Measurements from ENCODE around the gene TNNC2. TPM values are rescaled to one million over a fixed set of nuclear protein-coding genes. Genes with fewer than 3 reads are reported as not detected.

Gene TNNC2
- total RNA-seq, 2 donors from 2014 or later, result 0.51 TPM; not detected in 1

DNA sequence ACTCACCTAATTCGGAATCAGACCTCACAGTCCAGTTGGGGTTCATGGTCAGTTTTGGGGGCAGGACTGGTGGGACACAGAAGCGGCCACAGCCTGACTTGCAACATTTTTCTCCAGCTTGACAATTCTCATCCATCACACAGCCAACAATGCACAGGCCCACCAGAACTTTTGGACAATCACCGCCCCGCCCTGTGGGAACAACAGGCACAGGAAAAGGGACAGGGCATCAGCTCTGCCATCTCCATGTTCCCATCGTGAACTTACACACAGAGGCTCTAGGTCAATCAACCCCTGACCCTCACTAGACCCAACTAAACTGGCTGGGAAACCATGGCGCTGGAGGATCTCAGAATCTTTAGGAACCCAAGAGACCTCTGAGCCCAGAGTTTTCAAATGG, 51.7 kb downstream of the TNNC2 start:
- no peaks in the 10 kb centered on the region for H3K9me3 Mint-ChIP-seq
- TF ChIP-seq, protein P1, sequence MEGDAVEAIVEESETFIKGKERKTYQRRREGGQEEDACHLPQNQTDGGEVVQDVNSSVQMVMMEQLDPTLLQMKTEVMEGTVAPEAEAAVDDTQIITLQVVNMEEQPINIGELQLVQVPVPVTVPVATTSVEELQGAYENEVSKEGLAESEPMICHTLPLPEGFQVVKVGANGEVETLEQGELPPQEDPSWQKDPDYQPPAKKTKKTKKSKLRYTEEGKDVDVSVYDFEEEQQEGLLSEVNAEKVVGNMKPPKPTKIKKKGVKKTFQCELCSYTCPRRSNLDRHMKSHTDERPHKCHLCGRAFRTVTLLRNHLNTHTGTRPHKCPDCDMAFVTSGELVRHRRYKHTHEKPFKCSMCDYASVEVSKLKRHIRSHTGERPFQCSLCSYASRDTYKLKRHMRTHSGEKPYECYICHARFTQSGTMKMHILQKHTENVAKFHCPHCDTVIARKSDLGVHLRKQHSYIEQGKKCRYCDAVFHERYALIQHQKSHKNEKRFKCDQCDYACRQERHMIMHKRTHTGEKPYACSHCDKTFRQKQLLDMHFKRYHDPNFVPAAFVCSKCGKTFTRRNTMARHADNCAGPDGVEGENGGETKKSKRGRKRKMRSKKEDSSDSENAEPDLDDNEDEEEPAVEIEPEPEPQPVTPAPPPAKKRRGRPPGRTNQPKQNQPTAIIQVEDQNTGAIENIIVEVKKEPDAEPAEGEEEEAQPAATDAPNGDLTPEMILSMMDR (conservative IDR thresholded peaks at IDR 0.05), result no peak
- no peaks in the 10 kb centered on the region for H3K27me3 Mint-ChIP-seq (ENCODE audit: insufficient read depth)
- H3K4me3 ChIP-seq (ENCODE audit: low read length), result no peak overlapping the region
- no peak overlapping the region for H3K9ac ChIP-seq (ENCODE audit: extremely low read depth, low read length, poor library complexity, severe bottlenecking)
- H3K4me3 Mint-ChIP-seq, result no peak overlapping the region
- DNase-seq, result no peak
- no peaks in the 10 kb centered on the region for H3K36me3 ChIP-seq (ENCODE audit: control insufficient read depth, insufficient read depth, low read length)
- no peaks in the 10 kb centered on the region for H3K27me3 ChIP-seq (ENCODE audit: control insufficient read depth, insufficient read depth, low read length, poor library complexity, severe bottlenecking)
- H3K27ac ChIP-seq (ENCODE audit: low read depth, low read length), result no peak overlapping the region
- H3K9me3 ChIP-seq (ENCODE audit: control insufficient read depth, low read length), result no peaks in the 10 kb centered on the region
- no peaks in the 10 kb centered on the region for H3K36me3 Mint-ChIP-seq (ENCODE audit: low read depth)
- peaks cover 12% of the 10 kb centered on the region for H3K4me1 ChIP-seq (ENCODE audit: control insufficient read depth, insufficient read depth, low read length)
- peak overlapping the region; percentile 9 for H3K27ac Mint-ChIP-seq
- WGBS, 2 experiments (ENCODE audit: insufficient coverage in 1 of 2, insufficient read length in 1 of 2), result 93 to 94% methylated on average over 3 to 6 of the region's 6 CpGs
- H3K4me1 Mint-ChIP-seq, result peaks cover 19% of the 10 kb centered on the region

DNA sequence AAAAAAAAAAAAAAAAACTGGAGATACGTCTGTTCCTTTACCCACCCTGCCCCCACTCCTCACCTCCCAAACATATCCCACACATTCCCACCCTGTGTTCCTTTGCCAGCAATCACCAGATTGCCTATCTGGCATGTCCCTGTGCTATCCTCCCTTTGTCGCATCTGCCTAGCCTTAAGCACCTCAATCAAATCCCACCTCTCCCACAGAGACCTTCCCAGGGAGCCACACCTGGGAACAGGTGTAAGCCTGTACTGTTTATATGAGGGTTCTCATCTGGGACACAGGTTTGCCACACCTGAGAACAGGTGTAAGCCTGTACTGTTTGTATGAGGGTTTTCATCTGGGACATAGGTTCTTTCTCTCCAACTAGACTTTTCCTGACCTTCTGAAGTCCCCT, 52.2 kb downstream of the TNNC2 start:
- Mint-ChIP-seq H3K4me3 (no peak overlapping the region), H3K27me3 (ENCODE audit: insufficient read depth) (no peaks in the 10 kb centered on the region), H3K27ac (peak overlapping the region; percentile 9), H3K36me3 (ENCODE audit: low read depth) (no peaks in the 10 kb centered on the region), H3K4me1 (peaks cover 19% of the 10 kb centered on the region), H3K9me3 (no peaks in the 10 kb centered on the region)
- Histone ChIP-seq H3K9me3 (ENCODE audit: control insufficient read depth, low read length) (no peaks in the 10 kb centered on the region), H3K4me3 (ENCODE audit: low read length) (no peak overlapping the region), H3K27me3 (ENCODE audit: control insufficient read depth, insufficient read depth, low read length, poor library complexity, severe bottlenecking) (no peaks in the 10 kb centered on the region), H3K27ac (ENCODE audit: low read depth, low read length) (no peak overlapping the region), H3K9ac (ENCODE audit: extremely low read depth, low read length, poor library complexity, severe bottlenecking) (no peak overlapping the region), H3K36me3 (ENCODE audit: control insufficient read depth, insufficient read depth, low read length) (no peaks in the 10 kb centered on the region), H3K4me1 (ENCODE audit: control insufficient read depth, insufficient read depth, low read length) (peaks cover 10% of the 10 kb centered on the region)
- DNase-seq, result no peak
- TF ChIP-seq, protein P1 (conservative IDR thresholded peaks at IDR 0.05), result no peak
- 92% methylated on average over 2 of the region's 2 CpGs; no CpG with 5 or more reads in 1 of the 2 experiments for WGBS, 2 experiments (ENCODE audit: insufficient coverage in 1 of 2, insufficient read length in 1 of 2)

Other genes starting within 250 kb of the TNNC2 start
- not detected for gene WFDC8, start 248.0 kb downstream of the TNNC2 start, total RNA-seq
- not detected for gene WFDC10A, start 197.6 kb downstream of the TNNC2 start, total RNA-seq
- gene WFDC9, start 196.0 kb downstream of the TNNC2 start, total RNA-seq, result not detected
- not detected for gene WFDC11, start 157.1 kb downstream of the TNNC2 start, total RNA-seq
- not detected for gene WFDC13, start 125.3 kb downstream of the TNNC2 start, total RNA-seq
- gene WFDC10B, start 122.3 kb downstream of the TNNC2 start, total RNA-seq, result not detected
- gene SPINT4, start 105.0 kb downstream of the TNNC2 start, total RNA-seq, result not detected
- gene WFDC3, start 35.4 kb downstream of the TNNC2 start, total RNA-seq, result under 1 TPM in 1 of 2 donors, not detected in 1; 0.66 TPM
- 10 to 100 TPM; 31.5 to 36.1 TPM for gene DNTTIP1, start 35.4 kb downstream of the TNNC2 start, total RNA-seq
- gene UBE2C, start 14.7 kb downstream of the TNNC2 start, total RNA-seq, result 100 to 1,000 TPM; 139 to 216 TPM
- 10 to 100 TPM; 18.0 to 18.8 TPM for gene SNX21, start 6.5 kb upstream of the TNNC2 start, total RNA-seq
- 10 to 100 TPM; 24.3 to 27.9 TPM for gene ACOT8, start 30.1 kb upstream of the TNNC2 start, total RNA-seq
- 1 to 10 TPM; 2.1 to 4.6 TPM for gene ZSWIM3, start 30.3 kb upstream of the TNNC2 start, total RNA-seq
- gene ZSWIM1, start 53.9 kb upstream of the TNNC2 start, total RNA-seq, result 10 to 100 TPM; 11.6 to 12.5 TPM
- gene SPATA25, start 60.3 kb upstream of the TNNC2 start, total RNA-seq, result 1 to 10 TPM; 2.2 to 2.6 TPM
- 1 to 10 TPM; 4.4 to 6.4 TPM for gene NEURL2, start 63.9 kb upstream of the TNNC2 start, total RNA-seq
- gene CTSA, start 64.0 kb upstream of the TNNC2 start, total RNA-seq, result 10 to 100 TPM; 70.7 to 84.8 TPM
- 100 to 1,000 TPM in 1 of 2 donors, 10 to 100 TPM in 1; 92.1 to 123 TPM for gene PLTP, start 84.8 kb upstream of the TNNC2 start, total RNA-seq
- gene PCIF1, start 107.4 kb upstream of the TNNC2 start, total RNA-seq, result 10 to 100 TPM; 22.0 to 34.5 TPM
- gene ZNF335, start 144.9 kb upstream of the TNNC2 start, total RNA-seq, result 10 to 100 TPM; 18.3 to 21.0 TPM
- gene MMP9, start 181.6 kb upstream of the TNNC2 start, total RNA-seq, result under 1 TPM; 0.15 to 0.29 TPM
- 10 to 100 TPM in 1 of 2 donors, 1 to 10 TPM in 1; 5.7 to 10.2 TPM for gene SLC12A5, start 201.9 kb upstream of the TNNC2 start, total RNA-seq

All from endodermal cell (in vitro differentiated cells).